GM12878 (cell line): ENCODE measurements around the gene PPIF.

Source experiments
- ESRRA ChIP-seq: IDR thresholded peaks from 2 replicates; pipeline ENCODE4 v1.6.1; 2012; ENCODE audit warnings: mild to moderate bottlenecking, low read length, improper control_type of control experiment
- HDAC2 ChIP-seq: fragments of 200-600 bp; sonication (generic); IDR thresholded peaks from 2 replicates; pipeline ENCODE4 v1.6.1; 2017
- IKZF2 ChIP-seq, 2 experiments: fragments of 450-650 bp; IDR thresholded peaks; 2 replicates each; pipeline ENCODE4 v1.6.1; 2017; ENCODE audit warnings: mild to moderate bottlenecking in 2 of 2, moderate library complexity in 2 of 2
- MLLT1 ChIP-seq: fragments of 450-650 bp; IDR thresholded peaks from 2 replicates; pipeline ENCODE4 v1.6.1; 2016; ENCODE audit warnings: mild to moderate bottlenecking
- NFYB ChIP-seq: IDR thresholded peaks from 2 replicates; pipeline ENCODE4 v1.6.1; 2011; ENCODE audit warnings: low read depth, mild to moderate bottlenecking, low read length, improper control_type of control experiment, moderate library complexity; ENCODE audit not compliant: insufficient read depth
- NKRF ChIP-seq: fragments of 450-650 bp; conservative IDR thresholded peaks from 2 replicates; pipeline ENCODE4 v1.6.1; 2017; ENCODE audit warnings: mild to moderate bottlenecking, moderate library complexity
- PAX5 ChIP-seq: IDR thresholded peaks from 2 replicates; pipeline ENCODE4 v1.6.1; 2011; ENCODE audit warnings: low read depth, low read length, borderline replicate concordance
- POLR2AphosphoS5 ChIP-seq: IDR thresholded peaks from 2 replicates; pipeline ENCODE4 v1.6.1; 2011; ENCODE audit warnings: mild to moderate bottlenecking, low read length, inconsistent platforms
- RAD21 ChIP-seq: IDR thresholded peaks from 2 replicates; pipeline ENCODE4 v1.6.1; 2011; ENCODE audit warnings: mild to moderate bottlenecking, low read depth, low read length, moderate library complexity; ENCODE audit not compliant: insufficient read depth
- REST ChIP-seq: IDR thresholded peaks from 2 replicates; pipeline ENCODE4 v1.6.1; 2012; ENCODE audit warnings: mild to moderate bottlenecking, low read depth, low read length
- RFX5 ChIP-seq: IDR thresholded peaks from 2 replicates; pipeline ENCODE4 v1.6.1; 2011; ENCODE audit warnings: low read depth, low read length, improper control_type of control experiment
- USF1 ChIP-seq: IDR thresholded peaks from 2 replicates; pipeline ENCODE4 v1.6.1; 2011; ENCODE audit warnings: borderline replicate concordance, low read depth, mild to moderate bottlenecking, moderate library complexity, mixed read lengths, low read length; ENCODE audit not compliant: insufficient read depth; ENCODE audit errors: extremely low read length
- ZBTB40 ChIP-seq: fragments of 450-650 bp; IDR thresholded peaks from 2 replicates; pipeline ENCODE4 v1.6.1; 2016; ENCODE audit warnings: mild to moderate bottlenecking, moderate library complexity, borderline replicate concordance
- ZNF274 ChIP-seq: IDR thresholded peaks from one replicate; pipeline ENCODE4 v1.8.0; 2011; ENCODE audit not compliant: insufficient read length, insufficient read depth

- TF ChIP-seq ZBTB40 (no peak), PAX5 (no peak), HDAC2 (no peak), IKZF2 (IDR thresholded peaks at IDR 0.05) (no peak), POLR2AphosphoS5 (no peak), MLLT1 (no peak), RFX5 (no peak), USF1 (no peak), RAD21 (no peak), ESRRA (no peak), NKRF (no peak), REST (no peak), ZNF274 (no peak), NFYB (no peak)
Measured at GRCh38 chr10:79358811-79359210, 11.5 kb downstream of the PPIF start.
